ENCODE results near the gene HIP1R. TPM values are rescaled to one million over a fixed set of nuclear protein-coding genes. Genes with fewer than 3 reads are reported as not detected.

HIP1R gene
- total and polyA plus RNA-seq, 2 of the 13 experiments (the other 11 are each of a cell fraction or from before 2014, with no cell fraction given) = 18.4 to 25.5 TPM

GRCh38 chr12:122862872-122863701, 27.8 kb downstream of the HIP1R start (continued):
- TF ChIP-seq AKAP8 (CRISPR knock-in tag; IDR thresholded peaks at IDR 0.05) = peak; percentile 88
- no peak for TF ChIP-seq HNRNPK (IDR thresholded peaks at IDR 0.05; ENCODE audit: low read depth, low read length, poor library complexity, severe bottlenecking)
- no peak for TF ChIP-seq MED8 (CRISPR knock-in tag; IDR thresholded peaks at IDR 0.05; ENCODE audit: insufficient replicate concordance)
- TF ChIP-seq SNAPC2 (CRISPR knock-in tag; IDR thresholded peaks at IDR 0.05) = no peak
- TF ChIP-seq GLMP (CRISPR knock-in tag; IDR thresholded peaks at IDR 0.05; ENCODE audit: borderline replicate concordance) = no peak
- no peak for TF ChIP-seq REXO4 (CRISPR knock-in tag; IDR thresholded peaks at IDR 0.05; ENCODE audit: borderline replicate concordance)
- TF ChIP-seq KAT7 (CRISPR knock-in tag; IDR thresholded peaks at IDR 0.05; ENCODE audit: borderline replicate concordance) = no peak
- TF ChIP-seq PAX8 (CRISPR knock-in tag; IDR thresholded peaks at IDR 0.05; ENCODE audit: borderline replicate concordance) = no peak
- no peak for TF ChIP-seq TBP (CRISPR knock-in tag; IDR thresholded peaks at IDR 0.05)
- no peak for TF ChIP-seq ZNF318 (CRISPR knock-in tag; IDR thresholded peaks at IDR 0.05)
- TF ChIP-seq SRSF9 (IDR thresholded peaks at IDR 0.05; ENCODE audit: borderline replicate concordance, insufficient read depth, low read depth, low read length, poor library complexity, severe bottlenecking) = no peak
- TF ChIP-seq KLF9 (CRISPR knock-in tag; IDR thresholded peaks at IDR 0.05; ENCODE audit: low read depth) = no peak
- no peak for TF ChIP-seq KDM5A (IDR thresholded peaks at IDR 0.05; ENCODE audit: borderline replicate concordance, low read length)
- TF ChIP-seq ZIK1 (CRISPR knock-in tag; IDR thresholded peaks at IDR 0.05; ENCODE audit: borderline replicate concordance, low read depth) = no peak
- no peak for TF ChIP-seq TFE3 (CRISPR knock-in tag; IDR thresholded peaks at IDR 0.05)
- TF ChIP-seq TRIM22 (IDR thresholded peaks at IDR 0.05) = no peak
- no peak for TF ChIP-seq GZF1 (CRISPR knock-in tag; IDR thresholded peaks at IDR 0.05)

Measured in HepG2 (cell line).